NT2/D1 (cell line): ENCODE measurements around the gene HDAC3.

ENCODE experiments used
- DNase-seq: peaks from one replicate; pipeline ENCODE4 v3.0.0-alpha.2; 2011; ENCODE audit warnings: low read depth, low spot score
- H3K27me3 ChIP-seq: 2 replicates; pipeline ENCODE4 v1.6.0; 2011; ENCODE audit warnings: mild to moderate bottlenecking; ENCODE audit not compliant: insufficient read length, insufficient read depth
- H3K36me3 ChIP-seq: 2 replicates; pipeline ENCODE4 v1.6.1; 2011; ENCODE audit warnings: mild to moderate bottlenecking, low read length, mixed read lengths; ENCODE audit not compliant: insufficient read depth, insufficient read length
- H3K4me1 ChIP-seq: 2 replicates; pipeline ENCODE4 v1.5.1; 2011; ENCODE audit not compliant: insufficient read depth, insufficient read length
- H3K4me3 ChIP-seq: 2 replicates; pipeline ENCODE4 v1.5.1; 2011; ENCODE audit warnings: low read depth; ENCODE audit not compliant: insufficient read length
- H3K9ac ChIP-seq: 2 replicates; pipeline ENCODE4 v1.6.0; 2011; ENCODE audit warnings: low read depth; ENCODE audit not compliant: insufficient read length
- H3K9me3 ChIP-seq: 2 replicates; pipeline ENCODE4 v1.5.1; 2011; ENCODE audit warnings: mild to moderate bottlenecking, low read length; ENCODE audit not compliant: insufficient read depth
- SUZ12 ChIP-seq: IDR thresholded peaks from 2 replicates; pipeline ENCODE4 v1.6.1; 2011; ENCODE audit not compliant: insufficient read length, insufficient read depth; ENCODE audit errors: extremely low read depth
- YY1 ChIP-seq: IDR thresholded peaks from 2 replicates; pipeline ENCODE4 v1.6.1; 2011; ENCODE audit not compliant: insufficient read length, insufficient read depth
- ZNF274 ChIP-seq: IDR thresholded peaks from 2 replicates; pipeline ENCODE4 v1.6.1; 2011; ENCODE audit warnings: mild to moderate bottlenecking, low read depth, low read length

Gene HDAC3

DNA sequence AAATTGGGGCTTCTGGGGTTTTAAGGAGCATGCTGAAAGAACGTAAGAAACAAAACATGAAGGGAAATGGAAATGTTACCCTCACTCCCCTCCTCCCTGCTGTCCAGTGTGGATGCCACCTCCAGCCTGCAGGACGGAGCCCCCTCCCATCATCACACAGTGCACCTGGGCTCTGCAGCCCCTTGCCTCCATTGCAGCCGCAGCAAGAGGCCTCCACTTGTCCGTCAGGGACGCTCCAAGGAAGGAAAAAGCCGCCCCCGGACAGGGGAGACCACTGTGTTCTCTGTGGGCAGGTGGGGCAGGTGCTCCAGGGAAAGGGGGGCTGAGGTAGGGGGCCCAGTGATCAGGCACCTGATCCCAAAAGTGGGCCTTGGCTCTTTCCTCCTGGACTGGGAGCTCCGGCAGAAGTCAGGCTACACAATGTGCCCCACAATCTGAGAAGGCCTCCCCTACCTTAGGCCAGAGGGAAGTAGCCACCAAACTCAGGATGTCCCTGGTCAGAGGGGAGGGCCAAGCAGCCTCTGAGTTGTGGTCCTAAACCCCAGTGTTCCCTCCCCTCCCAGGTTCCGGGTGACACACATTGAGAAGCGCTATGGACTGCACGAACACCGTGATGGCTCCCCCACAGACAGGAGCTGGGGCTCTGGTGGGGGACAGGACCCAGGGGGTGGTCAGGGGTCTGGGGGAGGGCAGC lies 2.9 kb upstream of the HDAC3 start:
- DNase-seq: no peak
- no peak overlapping the region for H3K9ac ChIP-seq
- peaks cover 4% of the 10 kb centered on the region for H3K4me1 ChIP-seq
- no peaks in the 10 kb centered on the region for H3K27me3 ChIP-seq
- H3K36me3 ChIP-seq: peaks cover 31% of the 10 kb centered on the region
- TF ChIP-seq SUZ12 (no peak), YY1 (no peak), ZNF274 (no peak)
- no peaks in the 10 kb centered on the region for H3K9me3 ChIP-seq
- no peak overlapping the region for H3K4me3 ChIP-seq

GRCh38 chr5:141638771-141639170 lies 2.1 kb upstream of the HDAC3 start:
- no peak for TF ChIP-seq SUZ12
- no peak for TF ChIP-seq YY1
- TF ChIP-seq ZNF274: no peak
- peaks cover 4% of the 10 kb centered on the region for H3K4me1 ChIP-seq

DNA sequence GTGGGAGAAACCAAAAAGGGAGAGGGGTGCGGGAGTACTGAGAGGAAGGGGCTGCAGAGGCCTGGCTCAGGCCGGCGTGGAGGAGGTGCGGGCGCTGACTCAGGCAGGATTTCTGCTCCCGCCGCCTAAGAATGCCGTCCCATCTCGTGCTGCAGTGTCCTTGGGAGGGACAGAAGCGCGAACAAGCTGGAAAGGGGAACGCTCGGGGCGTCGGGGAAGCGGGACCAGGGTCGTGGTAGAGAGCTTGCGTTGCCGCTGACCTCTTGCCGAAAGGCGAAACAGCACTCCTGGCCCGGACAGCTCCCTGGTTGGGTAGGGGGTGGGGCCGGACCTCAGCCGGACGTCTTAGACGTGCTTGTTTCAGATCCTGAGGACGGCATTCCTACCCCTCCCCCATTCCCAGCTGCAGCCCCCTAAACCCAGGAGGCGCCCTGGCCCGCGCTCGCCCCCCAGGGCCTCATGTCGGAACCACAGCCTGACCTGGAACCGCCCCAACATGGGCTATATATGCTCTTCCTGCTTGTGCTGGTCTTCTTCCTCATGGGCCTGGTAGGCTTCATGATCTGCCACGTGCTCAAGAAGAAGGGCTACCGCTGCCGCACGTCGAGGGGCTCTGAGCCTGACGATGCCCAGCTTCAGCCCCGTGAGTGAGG lies 1.2 kb upstream of the HDAC3 start:
- Histone ChIP-seq H3K36me3 (peaks cover 27% of the 10 kb centered on the region), H3K27me3 (no peaks in the 10 kb centered on the region), H3K9ac (peak overlapping the region; percentile 96), H3K9me3 (no peaks in the 10 kb centered on the region), H3K4me1 (peaks cover 4% of the 10 kb centered on the region), H3K4me3 (peak overlapping the region; percentile 83)
- no peak for TF ChIP-seq YY1
- no peak for TF ChIP-seq SUZ12
- no peak for TF ChIP-seq ZNF274
- peak; percentile 82 for DNase-seq

More at GRCh38 chr5:141638771-141639170, 2.1 kb upstream of the HDAC3 start:
- Histone ChIP-seq H3K9ac (no peak overlapping the region), H3K36me3 (peaks cover 28% of the 10 kb centered on the region), H3K27me3 (no peaks in the 10 kb centered on the region), H3K9me3 (no peaks in the 10 kb centered on the region), H3K4me3 (no peak overlapping the region)
- DNase-seq: no peak

DNA sequence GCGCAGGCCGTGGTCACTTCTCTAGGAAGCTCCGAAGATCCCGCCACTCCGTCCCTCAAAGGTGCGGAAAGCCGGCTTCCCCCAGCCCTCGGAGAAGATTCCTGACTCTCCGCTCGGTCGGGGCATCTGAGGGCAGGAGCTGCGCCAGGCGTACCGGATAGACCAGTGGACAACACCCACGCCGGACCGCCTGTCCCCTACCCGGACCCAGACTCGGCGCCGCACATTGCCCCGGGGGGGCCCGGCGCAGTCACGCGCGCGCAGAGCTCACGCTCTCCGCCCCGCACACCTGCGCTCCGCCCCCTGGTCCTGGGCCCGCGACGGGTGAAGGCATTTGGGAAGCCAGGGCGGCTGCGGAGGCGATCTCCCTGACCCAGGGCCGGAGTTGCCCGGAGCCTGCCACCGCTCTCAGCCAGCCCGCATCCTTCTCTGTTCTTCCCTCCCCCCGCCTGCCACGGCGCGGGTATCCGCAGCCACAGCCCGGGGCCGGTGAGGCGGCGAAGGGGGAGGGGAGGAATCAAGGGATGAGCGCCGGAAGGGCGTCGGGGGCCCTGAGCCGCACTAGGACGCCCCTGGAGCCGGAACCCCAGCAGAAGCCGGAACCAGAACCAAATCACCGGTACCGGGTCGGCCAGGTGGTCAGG lies 596 bp upstream of the HDAC3 start:
- H3K36me3 ChIP-seq: peaks cover 28% of the 10 kb centered on the region
- peaks cover 4% of the 10 kb centered on the region for H3K4me1 ChIP-seq
- DNase-seq: no peak
- H3K9me3 ChIP-seq: no peaks in the 10 kb centered on the region
- peak overlapping the region; percentile 83 for H3K4me3 ChIP-seq
- H3K9ac ChIP-seq: peak overlapping the region; percentile 96
- no peak for TF ChIP-seq YY1
- no peak for TF ChIP-seq SUZ12
- no peak for TF ChIP-seq ZNF274
- no peaks in the 10 kb centered on the region for H3K27me3 ChIP-seq

- Histone ChIP-seq H3K9ac (peak overlapping the region; percentile 96), H3K36me3 (peaks cover 26% of the 10 kb centered on the region), H3K4me3 (peak overlapping the region; percentile 83), H3K9me3 (no peaks in the 10 kb centered on the region), H3K4me1 (peaks cover 4% of the 10 kb centered on the region), H3K27me3 (no peaks in the 10 kb centered on the region)
- no peak for DNase-seq
- TF ChIP-seq SUZ12 (no peak), YY1 (no peak), ZNF274 (no peak)
These were observed 590 bp downstream of the HDAC3 start for GRCh38 chr5:141636106-141636412.

GRCh38 chr5:141635646-141636045 lies 1.0 kb downstream of the HDAC3 start:
- no peak for TF ChIP-seq SUZ12
- no peak for TF ChIP-seq YY1
- H3K9ac ChIP-seq: peak overlapping the region; percentile 96

DNA sequence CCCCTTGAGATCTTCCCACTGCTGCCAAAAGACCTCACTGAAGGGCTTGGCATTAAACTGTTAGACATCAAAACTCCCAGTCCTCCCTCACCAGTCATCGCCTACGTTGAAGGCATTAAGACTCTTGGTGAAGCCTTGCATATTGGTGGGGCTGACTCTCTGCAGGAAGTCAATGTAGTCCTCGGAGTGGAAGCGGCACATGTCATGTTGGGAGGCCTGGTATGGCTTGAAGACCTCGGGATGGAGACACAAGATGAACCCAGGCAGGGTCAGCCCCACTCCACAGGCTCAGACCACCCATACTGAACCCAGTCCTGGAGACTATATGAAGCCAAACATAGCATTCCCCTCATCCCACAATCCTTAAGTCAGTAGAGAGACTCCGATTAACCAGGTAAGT lies 1.9 kb downstream of the HDAC3 start:
- no peak for DNase-seq
- Histone ChIP-seq H3K9ac (no peak overlapping the region), H3K4me1 (peaks cover 4% of the 10 kb centered on the region), H3K4me3 (no peak overlapping the region), H3K27me3 (no peaks in the 10 kb centered on the region), H3K9me3 (no peaks in the 10 kb centered on the region), H3K36me3 (peaks cover 23% of the 10 kb centered on the region)
- TF ChIP-seq YY1: no peak
- TF ChIP-seq SUZ12: no peak
- no peak for TF ChIP-seq ZNF274

More at GRCh38 chr5:141635646-141636045, 1.0 kb downstream of the HDAC3 start:
- Histone ChIP-seq H3K27me3 (no peaks in the 10 kb centered on the region), H3K4me3 (peak overlapping the region; percentile 83), H3K36me3 (peaks cover 22% of the 10 kb centered on the region), H3K9me3 (no peaks in the 10 kb centered on the region), H3K4me1 (peaks cover 4% of the 10 kb centered on the region)
- no peak for DNase-seq
